K562 (cell line): ENCODE data around the gene PLPP7. TPM values are rescaled to one million over a fixed set of nuclear protein-coding genes. Genes with fewer than 3 reads are reported as not detected.

Experiments used
- ATAC-seq: fragments of 200-7000 bp; cut with Tn5 transposase; 3 replicates; pipeline ENCODE4 v1.9.1; 2020; ENCODE audit warnings: moderate library complexity
- BruUV-seq: library from RNA; stranded (reverse); fragments of 400-500 nt; replicated peaks from 2 replicates; lab custom pipeline; 2021; lab: Mats Ljungman, UMichigan
- CTCF ChIA-PET: fragments of 300-600 bp; formaldehyde crosslinking; extraction: SDS; loops from one replicate; lab custom pipeline; 2021; ENCODE audit warnings: low intra/inter-chr PET ratio; lab: Yijun Ruan, JAX
- POLR2A ChIA-PET: fragments of 300-600, 350-650 bp; sonication (Branson Sonifier 250); formaldehyde crosslinking; extraction: SDS; loops from one replicate; lab custom pipeline; 2021; ENCODE audit warnings: antibody characterized with exemption, inconsistent platforms; lab: Yijun Ruan, JAX
- DNase-seq, 4 experiments: peaks; one replicate each; pipeline versions ENCODE4 v3.0.0 to v3.0.0-alpha.2; 2011 to 2018; ENCODE audit warnings: low spot score in 3 of 4, mixed read lengths in 3 of 4; ENCODE audit errors: extremely low read depth in 1 of 4
- FAIRE-seq: peaks from 2 replicates; lab custom pipeline; 2011; peaks lifted over from hg19 to GRCh38; lab: Jason Lieb, UNC
- H2AFZ ChIP-seq: 2 replicates; pipeline ENCODE4 v1.6.0; 2011; ENCODE audit warnings: low read depth, low read length, control low read depth, inconsistent platforms
- H3K27ac ChIP-seq: fragments of 200-600 bp; 3 replicates; pipeline ENCODE4 v1.8.0; 2011; ENCODE audit warnings: low read depth, mild to moderate bottlenecking, control low read depth, inconsistent platforms, low read length, moderate library complexity, mixed read lengths; ENCODE audit errors: extremely low read depth
- H3K27me3 ChIP-seq, 2 experiments: fragments of 300-600 bp in 1 of 2; 2 replicates in 1 of 2; 3 replicates in 1 of 2; pipeline versions ENCODE4 v1.6.0 to v1.8.0; 2011; ENCODE audit warnings: inconsistent platforms in 2 of 2, low read length in 2 of 2, mild to moderate bottlenecking in 1 of 2, mixed read lengths in 1 of 2, moderate library complexity in 1 of 2; ENCODE audit not compliant: control insufficient read depth in 2 of 2, insufficient read depth in 2 of 2
- H3K36me3 ChIP-seq: fragments of 300-600 bp; 3 replicates; pipeline ENCODE4 v1.8.0; 2011; ENCODE audit warnings: mild to moderate bottlenecking, low read length, inconsistent platforms; ENCODE audit not compliant: control insufficient read depth, insufficient read depth
- H3K4me1 ChIP-seq, 2 experiments: fragments of 200-600 bp in 1 of 2; replicated peaks in 1 of 2; 2 replicates in 1 of 2; 3 replicates in 1 of 2; pipeline versions ENCODE4 v1.5.1 to v1.8.0; 2011; ENCODE audit warnings: inconsistent platforms in 2 of 2, low read length in 2 of 2, mild to moderate bottlenecking in 1 of 2, mixed read lengths in 1 of 2, moderate library complexity in 1 of 2; ENCODE audit not compliant: control insufficient read depth in 2 of 2, insufficient read depth in 2 of 2
- H3K4me2 ChIP-seq: 2 replicates; pipeline ENCODE4 v1.6.1; 2011; ENCODE audit warnings: low read length, control low read depth, inconsistent platforms, mixed read lengths; ENCODE audit not compliant: insufficient read depth
- H3K4me3 ChIP-seq: fragments of 200-600 bp; sonication (generic), shearing (Covaris generic); 2 replicates; pipeline ENCODE4 v1.5.1; 2016; ENCODE audit warnings: control low read depth, inconsistent platforms
- H3K79me2 ChIP-seq: fragments of 200-600 bp; 3 replicates; pipeline ENCODE4 v1.8.0; 2011; ENCODE audit warnings: low read length, inconsistent platforms; ENCODE audit not compliant: control insufficient read depth, insufficient read depth
- H3K9ac ChIP-seq, 2 experiments: 2 replicates each; pipeline versions ENCODE4 v1.6.0 to v1.6.1; 2011; ENCODE audit warnings: low read depth in 2 of 2, low read length in 2 of 2, control low read depth in 1 of 2, inconsistent platforms in 1 of 2, mild to moderate bottlenecking in 1 of 2, mixed read lengths in 1 of 2; ENCODE audit not compliant: insufficient read depth in 1 of 2
- H3K9me1 ChIP-seq: one replicate; pipeline ENCODE4 v1.6.0; 2011; ENCODE audit warnings: inconsistent platforms, mild to moderate bottlenecking, low read length, moderate library complexity; ENCODE audit not compliant: control insufficient read depth, insufficient read depth
- H3K9me3 ChIP-seq: replicated peaks from 2 replicates; pipeline ENCODE4 v1.5.1; 2011; ENCODE audit warnings: low read depth, low read length, inconsistent platforms; ENCODE audit not compliant: control insufficient read depth, insufficient read depth
- H4K20me1 ChIP-seq: replicated peaks from 2 replicates; pipeline ENCODE4 v1.6.1; 2011; ENCODE audit warnings: low read length, inconsistent platforms, mixed read lengths; ENCODE audit not compliant: control insufficient read depth, insufficient read depth
- ATF3 ChIP-seq, 2 experiments: fragments of 450-650 bp in 1 of 2; sonication (generic) in 1 of 2; formaldehyde crosslinking in 1 of 2; IDR thresholded peaks in 1 of 2; conservative IDR thresholded peaks in 1 of 2; 2 replicates each; pipeline versions ENCODE4 v1.6.1 to v1.8.1; 2016 to 2023; ENCODE audit warnings: mild to moderate bottlenecking in 2 of 2, moderate library complexity in 2 of 2, inconsistent platforms in 1 of 2, missing genetic modification reagents in 1 of 2
- L3MBTL2 ChIP-seq: fragments of 450-650 bp; IDR thresholded peaks from 2 replicates; pipeline ENCODE4 v1.6.1; 2016; ENCODE audit warnings: mild to moderate bottlenecking, moderate library complexity
- SMAD4 ChIP-seq: fragments of 250-450 bp; sonication (Bioruptor Pico); conservative IDR thresholded peaks from 2 replicates; pipeline ENCODE4 v1.8.0; 2021; ENCODE audit warnings: inconsistent platforms, mild to moderate bottlenecking, moderate library complexity
- STAG1 ChIP-seq: sonication (generic); formaldehyde crosslinking; IDR thresholded peaks from 2 replicates; pipeline ENCODE4 v1.5.0; 2020; ENCODE audit warnings: missing genetic modification reagents, borderline replicate concordance
- WGBS: fragments of 100-300 bp; shearing (Covaris generic); methylation state at CpG from one replicate; pipeline ENCODE4 v1.1.6; 2016; ENCODE audit warnings: low coverage, mixed read lengths; ENCODE audit not compliant: insufficient coverage; ENCODE audit errors: missing lambda C conversion rate; 5-methylcytosine and 5-hydroxymethylcytosine counted together
- in situ Hi-C: fragments of 300-500 bp; cut with MboI; formaldehyde crosslinking; loops from 4 replicates; pipeline ENCODE4 v1.15.0; 2018; ENCODE audit warnings: inconsistent platforms, mixed read lengths
- intact Hi-C: fragments of 100-400 bp; cut with micrococcal nuclease; formaldehyde crosslinking; loops from 2 replicates; pipeline ENCODE4 v1.14.2; 2022
- polyA plus RNA-seq, 8 experiments: library from polyadenylated mRNA; depleted of rRNA in 4 of 8; stranded (reverse) in 5 of 8; unstranded in 3 of 8; fragments of >200 nt; fragmentation: Nextera tagmentation in 2 of 8; fragmentation: Illumina TruSeq in 1 of 8; extraction: Ambion mirVana in 2 of 8; extraction: Trizol in 1 of 8; gene quantifications; 2 replicates each; pipeline versions ENCODE4 v1.2.1 to v1.2.3, GENCODE V29; 2011 to 2014; ENCODE audit warnings: inconsistent platforms in 1 of 8, missing spikeins in 1 of 8
- total RNA-seq, 7 experiments: library from RNA; depleted of rRNA in 6 of 7; stranded (reverse); fragments of >200 nt in 6 of 7; fragmentation: Illumina TruSeq in 2 of 7; extraction: Trizol in 2 of 7; gene quantifications; 2 replicates each; pipeline versions ENCODE4 v1.2.1 to v1.2.3, GENCODE V29; 2011 to 2021; ENCODE audit warnings: low replicate concordance in 1 of 7

Gene PLPP7
- total and polyA plus RNA-seq, 9 of the 15 experiments (the other 6 are each of a cell fraction or from before 2014, with no cell fraction given): 0.09 to 0.93 (median 0.18) TPM; not detected in 4

- in situ Hi-C loops: loop anchor here (25.0 kb wide), 1 partner anchor 596 kb away; no protein-coding TSS in a partner anchor
- ATAC-seq: no peak
- Histone ChIP-seq H3K4me3 (no peak overlapping the region), H3K4me1 (peaks cover 18 to 55% of the 10 kb centered on the region in 2 experiments), H3K27ac (no peak overlapping the region), H2AFZ (no peak overlapping the region), H3K9me1 (no peaks in the 10 kb centered on the region), H3K36me3 (no peaks in the 10 kb centered on the region), H4K20me1 (no peaks in the 10 kb centered on the region), H3K79me2 (no peaks in the 10 kb centered on the region), H3K9me3 (no peaks in the 10 kb centered on the region), H3K27me3 (no peaks in the 10 kb centered on the region), H3K4me2 (no peak overlapping the region), H3K9ac (no peak overlapping the region)
- TF ChIP-seq SMAD4 (peak; percentile 24; the same call in 1 of the 2 replicates), ATF3 (IDR thresholded peaks at IDR 0.05) (peak; percentile 11; the same call in 1 of the 2 replicates), ATF3 (CRISPR knock-in tag; conservative IDR thresholded peaks at IDR 0.05) (no peak), STAG1 (no peak), L3MBTL2 (0 out of 2 replicates have a peak, but pooled peaks have one; percentile 26)
- ChIA-PET POLR2A (interaction anchor here (0.8 kb wide), 1 partner anchor 12 kb away, joined by 4 read pairs; no protein-coding TSS in a partner anchor), CTCF (no interaction called here)
- DNase-seq: no peak
- 66% methylated on average over 11 of the region's 11 CpGs for WGBS
- FAIRE-seq: no peak
- intact Hi-C loops: loop anchor here (10.0 kb wide), 1 partner anchor 1056 kb away; no protein-coding TSS in a partner anchor
- no TSS peak for BruUV-seq
Observed at GRCh38 chr9:131308452-131308851, 18.9 kb downstream of the PLPP7 start.
